Neutrophil (primary cell): ENCODE measurements around the gene NUDCD3.

Source experiments
- H3K27ac ChIP-seq: fragments of 200-600 bp; sonication (generic); 2 replicates; pipeline ENCODE4 v1.5.1; 2016; ENCODE audit warnings: mild to moderate bottlenecking, moderate library complexity
- H3K27me3 ChIP-seq: fragments of 200-600 bp; sonication (generic); 2 replicates; pipeline ENCODE4 v1.6.0; 2016; ENCODE audit warnings: mild to moderate bottlenecking
- H3K36me3 ChIP-seq: fragments of 200-600 bp; sonication (generic); 2 replicates; pipeline ENCODE4 v1.5.1; 2017
- H3K4me1 ChIP-seq, 2 experiments: fragments of 200-600 bp in 1 of 2; sonication (generic) in 1 of 2; 1 replicate in 1 of 2; 2 replicates in 1 of 2; pipeline versions ENCODE4 v1.5.1 to v1.6.1; 2013 to 2016; ENCODE audit warnings: low read depth in 1 of 2, low read length in 1 of 2, mild to moderate bottlenecking in 1 of 2, moderate library complexity in 1 of 2; ENCODE audit not compliant: control insufficient read depth in 1 of 2, insufficient read depth in 1 of 2
- H3K4me3 ChIP-seq, 2 experiments: fragments of 200-600 bp in 1 of 2; sonication (generic) in 1 of 2; 1 replicate in 1 of 2; 2 replicates in 1 of 2; pipeline ENCODE4 v1.5.1; 2013 to 2016; ENCODE audit warnings: low read depth in 1 of 2, low read length in 1 of 2, mild to moderate bottlenecking in 1 of 2, moderate library complexity in 1 of 2
- H3K9me3 ChIP-seq: fragments of 200-600 bp; sonication (generic); 2 replicates; pipeline ENCODE4 v1.5.1; 2016
- TF ChIP-seq, protein P1 (sequence below): fragments of 200-600 bp; sonication (generic); IDR thresholded peaks from 2 replicates; pipeline ENCODE4 v1.5.1; 2016; ENCODE audit warnings: antibody characterized with exemption

NUDCD3 gene

GRCh38 chr7:44505595-44505994 lies 15.1 kb upstream of the NUDCD3 start:
- no peaks in the 10 kb centered on the region for H3K9me3 ChIP-seq
- H3K4me1 ChIP-seq, result no peaks in the 10 kb centered on the region
- H3K36me3 ChIP-seq, result no peaks in the 10 kb centered on the region
- peaks cover 15% of the 10 kb centered on the region for H3K27me3 ChIP-seq
- no peak overlapping the region for H3K27ac ChIP-seq
- H3K4me3 ChIP-seq, result no peak overlapping the region
- TF ChIP-seq, protein P1, sequence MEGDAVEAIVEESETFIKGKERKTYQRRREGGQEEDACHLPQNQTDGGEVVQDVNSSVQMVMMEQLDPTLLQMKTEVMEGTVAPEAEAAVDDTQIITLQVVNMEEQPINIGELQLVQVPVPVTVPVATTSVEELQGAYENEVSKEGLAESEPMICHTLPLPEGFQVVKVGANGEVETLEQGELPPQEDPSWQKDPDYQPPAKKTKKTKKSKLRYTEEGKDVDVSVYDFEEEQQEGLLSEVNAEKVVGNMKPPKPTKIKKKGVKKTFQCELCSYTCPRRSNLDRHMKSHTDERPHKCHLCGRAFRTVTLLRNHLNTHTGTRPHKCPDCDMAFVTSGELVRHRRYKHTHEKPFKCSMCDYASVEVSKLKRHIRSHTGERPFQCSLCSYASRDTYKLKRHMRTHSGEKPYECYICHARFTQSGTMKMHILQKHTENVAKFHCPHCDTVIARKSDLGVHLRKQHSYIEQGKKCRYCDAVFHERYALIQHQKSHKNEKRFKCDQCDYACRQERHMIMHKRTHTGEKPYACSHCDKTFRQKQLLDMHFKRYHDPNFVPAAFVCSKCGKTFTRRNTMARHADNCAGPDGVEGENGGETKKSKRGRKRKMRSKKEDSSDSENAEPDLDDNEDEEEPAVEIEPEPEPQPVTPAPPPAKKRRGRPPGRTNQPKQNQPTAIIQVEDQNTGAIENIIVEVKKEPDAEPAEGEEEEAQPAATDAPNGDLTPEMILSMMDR, result no peak

- Histone ChIP-seq H3K36me3 (no peaks in the 10 kb centered on the region), H3K4me3 (no peak overlapping the region), H3K27me3 (peaks cover 30% of the 10 kb centered on the region), H3K4me1 (no peaks in the 10 kb centered on the region), H3K9me3 (no peaks in the 10 kb centered on the region), H3K27ac (no peak overlapping the region)
- TF ChIP-seq, protein P1, result no peak
These were observed 7.9 kb upstream of the NUDCD3 start for GRCh38 chr7:44498230-44498954.

- Histone ChIP-seq H3K4me3 (no peak overlapping the region), H3K4me1 (no peaks in the 10 kb centered on the region), H3K9me3 (no peaks in the 10 kb centered on the region), H3K36me3 (no peaks in the 10 kb centered on the region), H3K27ac (no peak overlapping the region), H3K27me3 (peaks cover 27% of the 10 kb centered on the region)
- TF ChIP-seq, protein P1, result no peak
These were observed 6.9 kb upstream of the NUDCD3 start for GRCh38 chr7:44497155-44498027.

DNA sequence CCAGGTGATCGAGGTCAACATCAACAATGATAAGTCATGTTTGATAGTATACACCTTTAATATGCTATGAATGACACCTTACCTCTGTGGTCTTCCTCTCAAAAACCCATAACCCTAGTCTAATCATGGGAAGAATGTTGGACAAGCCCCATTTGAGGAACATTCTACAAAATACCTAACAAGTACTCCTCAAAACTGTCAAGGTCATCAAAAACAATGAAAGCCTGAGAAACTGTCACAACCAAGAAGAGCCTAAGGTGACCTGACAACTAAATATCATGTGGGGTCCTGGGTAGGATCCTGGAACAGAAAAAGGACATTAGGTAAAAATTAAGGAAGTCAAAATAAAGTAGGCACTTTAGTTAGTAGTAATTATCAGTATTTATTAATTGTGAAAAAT lies 5.9 kb upstream of the NUDCD3 start:
- H3K9me3 ChIP-seq, result no peaks in the 10 kb centered on the region
- H3K4me1 ChIP-seq, result no peaks in the 10 kb centered on the region
- H3K27me3 ChIP-seq, result peaks cover 17% of the 10 kb centered on the region
- no peaks in the 10 kb centered on the region for H3K36me3 ChIP-seq
- TF ChIP-seq, protein P1, result no peak
- no peak overlapping the region for H3K27ac ChIP-seq
- H3K4me3 ChIP-seq, result no peak overlapping the region

DNA sequence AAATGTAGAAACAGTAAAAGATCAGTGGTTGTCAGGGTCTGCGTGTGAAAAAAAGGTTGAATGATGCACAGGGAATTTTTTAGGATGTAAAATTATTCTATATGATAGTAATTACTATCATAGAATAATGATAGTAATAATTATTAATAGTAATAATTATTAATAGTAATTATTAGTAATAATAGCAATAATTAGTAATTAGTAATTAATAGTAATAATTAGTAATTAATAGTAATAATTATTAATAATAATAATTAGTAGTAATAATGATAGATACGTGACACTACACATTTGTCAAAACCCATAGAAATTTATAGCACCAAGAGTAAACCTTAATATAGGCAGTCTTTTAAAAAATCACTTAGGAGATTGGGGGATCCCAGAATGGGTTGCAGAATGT lies 4.5 kb upstream of the NUDCD3 start:
- TF ChIP-seq, protein P1, result no peak
- H3K27me3 ChIP-seq, result peaks cover 10% of the 10 kb centered on the region
- no peaks in the 10 kb centered on the region for H3K9me3 ChIP-seq
- no peak overlapping the region for H3K4me3 ChIP-seq
- no peaks in the 10 kb centered on the region for H3K36me3 ChIP-seq
- no peak overlapping the region for H3K27ac ChIP-seq
- H3K4me1 ChIP-seq, result peaks cover 8 to 11% of the 10 kb centered on the region in 2 experiments
